H1 (cell line): Measurements from ENCODE around the gene BMERB1. TPM values are rescaled to one million over a fixed set of nuclear protein-coding genes. Genes with fewer than 3 reads are reported as not detected.

ENCODE experiments used
- MAX ChIP-seq: IDR thresholded peaks from 2 replicates; pipeline ENCODE4 v1.6.1; 2012; ENCODE audit warnings: inconsistent platforms
- polyA plus RNA-seq, 7 experiments: library from polyadenylated mRNA; depleted of rRNA in 3 of 7; stranded (reverse) in 5 of 7; unstranded in 2 of 7; fragments of >200 nt in 5 of 7; fragments of 200-250 nt in 2 of 7; gene quantifications; 1 replicate in 5 of 7; 2 replicates in 1 of 7; 4 replicates in 1 of 7; pipeline versions ENCODE4 v1.2.1 to v1.2.3, GENCODE V29; 2011 to 2013; ENCODE audit warnings: missing spikeins in 2 of 7, mixed read lengths in 2 of 7
- total RNA-seq: library from RNA; stranded (reverse); fragmentation: NEBNext Ultra II Directional; extraction: Animal tissue kit (Norgen Biotek cat#: 25700); gene quantifications from 2 replicates; pipeline ENCODE4 v1.2.1, GENCODE V29; 2021

The BMERB1 gene
- total and polyA plus RNA-seq, 2 of the 8 experiments (the other 6 are each of a cell fraction or from before 2014, with no cell fraction given), result 23.5 to 27.1 TPM

GRCh38 chr16:15498427-15499175 is 64.2 kb downstream of the BMERB1 start (continued):
- no peak for TF ChIP-seq MAX
